HCT116 (cell line): Measurements from ENCODE around the gene CASK. TPM values are rescaled to one million over a fixed set of nuclear protein-coding genes. Genes with fewer than 3 reads are reported as not detected.

Experiments
- ATAC-seq: fragments of 200-7000 bp; cut with Tn5 transposase; 2 replicates; pipeline ENCODE4 v1.9.1; 2020; ENCODE audit warnings: mild to moderate bottlenecking, moderate library complexity
- BruUV-seq: library from RNA; stranded (reverse); fragments of 400-500 nt; replicated peaks from 2 replicates; lab custom pipeline; 2021; lab: Mats Ljungman, UMichigan
- CTCF ChIA-PET: fragments of 300-600 bp; sonication (Branson Sonifier 250); formaldehyde crosslinking; loops from one replicate; lab custom pipeline; 2021; ENCODE audit warnings: antibody characterized with exemption; lab: Charles Lee
- POLR2A ChIA-PET: fragments of 300-600, 350-600 bp; sonication (Branson Sonifier 250); formaldehyde crosslinking; loops from one replicate; lab custom pipeline; 2021; ENCODE audit warnings: antibody characterized with exemption; lab: Charles Lee
- RAD21 ChIA-PET, 2 experiments: fragments of 300-600 bp; sonication (Branson Sonifier 250); formaldehyde crosslinking; loops; one replicate each; lab custom pipeline; 2023; ENCODE audit warnings: low total read pairs in 2 of 2; ENCODE audit not compliant: uncharacterized antibody in 2 of 2, unreplicated experiment in 2 of 2, low non-redundant PET in 1 of 2; lab: Charles Lee
- DNase-seq: peaks from one replicate; pipeline ENCODE4 v3.0.0-alpha.2; 2010; ENCODE audit warnings: low read depth, low spot score
- H2AFZ ChIP-seq: fragments of 200-600 bp; shearing (Covaris generic), sonication (generic); 2 replicates; pipeline ENCODE4 v1.6.1; 2017; ENCODE audit warnings: low read depth, mixed run types, mixed read lengths, antibody characterized with exemption, low read length; ENCODE audit not compliant: poor library complexity, severe bottlenecking
- H3K27ac ChIP-seq: 2 replicates; pipeline ENCODE4 v1.5.1; 2012; ENCODE audit warnings: low read depth, low read length
- H3K27me3 ChIP-seq: fragments of 200-600 bp; sonication (generic); 2 replicates; pipeline ENCODE4 v1.6.1; 2016; ENCODE audit warnings: mixed run types, low read length, mixed read lengths; ENCODE audit not compliant: insufficient read depth
- H3K36me3 ChIP-seq, 2 experiments: fragments of 200-500 bp in 1 of 2; fragments of 200-600 bp in 1 of 2; sonication (Bioruptor generic) in 1 of 2; sonication (generic) in 1 of 2; 2 replicates each; pipeline versions ENCODE4 v1.5.1 to v1.6.1; 2014 to 2016; ENCODE audit warnings: low read length in 2 of 2, inconsistent platforms in 1 of 2, mixed read lengths in 1 of 2, mixed run types in 1 of 2; ENCODE audit not compliant: insufficient read depth in 2 of 2, control insufficient read depth in 1 of 2
- H3K4me1 ChIP-seq, 2 experiments: fragments of 200-600 bp in 1 of 2; sonication (generic) in 1 of 2; 2 replicates each; pipeline versions ENCODE4 v1.5.1 to v1.6.1; 2012 to 2017; ENCODE audit warnings: low read length in 2 of 2, inconsistent platforms in 1 of 2, mild to moderate bottlenecking in 1 of 2, mixed read lengths in 1 of 2, mixed run types in 1 of 2, moderate library complexity in 1 of 2; ENCODE audit not compliant: insufficient read depth in 2 of 2, control insufficient read depth in 1 of 2
- H3K4me2 ChIP-seq: fragments of 200-600 bp; sonication (generic); 2 replicates; pipeline ENCODE4 v1.6.1; 2017; ENCODE audit warnings: mixed run types, low read length, mixed read lengths
- H3K4me3 ChIP-seq, 2 experiments: fragments of 200-600 bp in 1 of 2; sonication (generic) in 1 of 2; replicated peaks in 1 of 2; 2 replicates each; pipeline ENCODE4 v1.5.1; 2011 to 2016; ENCODE audit warnings: low read length in 2 of 2, control low read depth in 1 of 2, low read depth in 1 of 2, mild to moderate bottlenecking in 1 of 2, mixed read lengths in 1 of 2, mixed run types in 1 of 2
- H3K79me2 ChIP-seq: fragments of 200-600 bp; sonication (generic); 2 replicates; pipeline ENCODE4 v1.6.1; 2017; ENCODE audit warnings: mild to moderate bottlenecking, mixed run types, low read length, moderate library complexity, mixed read lengths; ENCODE audit not compliant: insufficient read depth
- H3K9ac ChIP-seq: fragments of 200-600 bp; sonication (generic); 2 replicates; pipeline ENCODE4 v1.6.1; 2016; ENCODE audit warnings: low read length, mixed read lengths
- H3K9me2 ChIP-seq: fragments of 200-600 bp; sonication (generic), shearing (Covaris generic); 2 replicates; pipeline ENCODE4 v1.6.1; 2017; ENCODE audit warnings: mixed run types, mild to moderate bottlenecking, moderate library complexity; ENCODE audit not compliant: insufficient read depth
- H3K9me3 ChIP-seq, 2 experiments: fragments of 200-500 bp in 1 of 2; fragments of 200-600 bp in 1 of 2; sonication (Bioruptor generic) in 1 of 2; sonication (generic) in 1 of 2; 2 replicates each; pipeline ENCODE4 v1.6.1; 2014 to 2017; ENCODE audit warnings: low read length in 2 of 2, mixed read lengths in 2 of 2, inconsistent platforms in 1 of 2, low read depth in 1 of 2, mild to moderate bottlenecking in 1 of 2, mixed run types in 1 of 2, moderate library complexity in 1 of 2; ENCODE audit not compliant: control insufficient read depth in 1 of 2, insufficient read depth in 1 of 2
- H4K20me1 ChIP-seq: fragments of 200-600 bp; sonication (generic), shearing (Covaris generic); 2 replicates; pipeline ENCODE4 v1.6.1; 2017; ENCODE audit warnings: mixed run types, mild to moderate bottlenecking, moderate library complexity; ENCODE audit not compliant: insufficient read depth
- CBX3 ChIP-seq: IDR thresholded peaks from 2 replicates; pipeline ENCODE4 v1.6.1; 2012; ENCODE audit warnings: low read depth
- CEBPB ChIP-seq: IDR thresholded peaks from 2 replicates; pipeline ENCODE4 v1.6.1; 2012; ENCODE audit warnings: low read depth
- CTCF ChIP-seq, 3 experiments: fragments of 200-600 bp in 1 of 3; sonication (generic) in 1 of 3; IDR thresholded peaks in 2 of 3; conservative IDR thresholded peaks in 1 of 3; 2 replicates each; pipeline ENCODE4 v1.5.1; 2012 to 2017; ENCODE audit warnings: low read depth in 2 of 3, low read length in 2 of 3, antibody characterized with exemption in 1 of 3, borderline replicate concordance in 1 of 3, control low read depth in 1 of 3, mild to moderate bottlenecking in 1 of 3, mixed read lengths in 1 of 3, mixed run types in 1 of 3, moderate library complexity in 1 of 3; ENCODE audit not compliant: insufficient read depth in 1 of 3
- EZH2 ChIP-seq: fragments of 200-600 bp; sonication (generic); IDR thresholded peaks from 2 replicates; pipeline ENCODE4 v1.6.1; 2017; ENCODE audit warnings: antibody characterized with exemption, mixed run types
- FOSL1 ChIP-seq: IDR thresholded peaks from 2 replicates; pipeline ENCODE4 v1.6.1; 2012; ENCODE audit warnings: low read depth
- JUND ChIP-seq: IDR thresholded peaks from 2 replicates; pipeline ENCODE4 v1.6.1; 2012
- MAX ChIP-seq: IDR thresholded peaks from 2 replicates; pipeline ENCODE4 v1.6.1; 2012
- POLR2A ChIP-seq: IDR thresholded peaks from 2 replicates; pipeline ENCODE4 v1.7.0; 2011; ENCODE audit warnings: borderline replicate concordance; ENCODE audit not compliant: insufficient read depth, insufficient read length; ENCODE audit errors: extremely low read depth
- POLR2AphosphoS5 ChIP-seq: IDR thresholded peaks from 2 replicates; pipeline ENCODE4 v1.6.1; 2011; ENCODE audit warnings: mild to moderate bottlenecking, low read depth, low read length, moderate library complexity
- REST ChIP-seq: IDR thresholded peaks from 2 replicates; pipeline ENCODE4 v1.6.1; 2012; ENCODE audit warnings: low read depth
- SIN3A ChIP-seq: IDR thresholded peaks from 2 replicates; pipeline ENCODE4 v1.6.1; 2012; ENCODE audit warnings: low read depth
- TCF7L2 ChIP-seq: IDR thresholded peaks from 2 replicates; pipeline ENCODE4 v1.7.0; 2011; ENCODE audit warnings: borderline replicate concordance, inconsistent platforms; ENCODE audit not compliant: insufficient read depth, insufficient read length; ENCODE audit errors: extremely low read depth
- ZFX ChIP-seq: fragments of 450-650 bp; IDR thresholded peaks from 2 replicates; pipeline ENCODE4 v1.6.1; 2017
- ZNF274 ChIP-seq: fragments of 200-500 bp; sonication (Bioruptor generic); IDR thresholded peaks from 2 replicates; pipeline ENCODE4 v1.6.1; 2014; ENCODE audit warnings: mild to moderate bottlenecking, low read depth, low read length, inconsistent platforms
- intact Hi-C: fragments of 100-400 bp; cut with micrococcal nuclease; formaldehyde crosslinking; loops from 2 replicates; pipeline ENCODE4 v1.10.0; 2022
- total RNA-seq: library from RNA; stranded (reverse); gene quantifications from one replicate; pipeline ENCODE4 v1.2.1, GENCODE V29; 2021; ENCODE audit not compliant: unreplicated experiment

Gene CASK
- total RNA-seq, 1 experiment from 2014 or later: 39.0 TPM

- Histone ChIP-seq H3K79me2 (no peaks in the 10 kb centered on the region), H3K27me3 (no peaks in the 10 kb centered on the region), H3K4me3 (no peak overlapping the region), H3K36me3 (no peaks in the 10 kb centered on the region), H3K9ac (no peak overlapping the region), H3K4me2 (no peak overlapping the region), H3K9me2 (no peaks in the 10 kb centered on the region), H3K27ac (no peak overlapping the region), H3K4me1 (peaks cover 3 to 9% of the 10 kb centered on the region in 2 experiments; a peak in 2 of 4 replicates), H3K9me3 (no peaks in the 10 kb centered on the region), H4K20me1 (no peaks in the 10 kb centered on the region), H2AFZ (no peak overlapping the region)
- POLR2A ChIA-PET: no interaction called here
- ATAC-seq: no peak
- BruUV-seq: no TSS peak
- TF ChIP-seq TCF7L2 (no peak), SIN3A (no peak), CBX3 (no peak), JUND (no peak), ZNF274 (no peak)
- intact Hi-C loops: no loop called here
- CTCF ChIA-PET: no interaction called here
- RAD21 ChIA-PET: no interaction called here
- DNase-seq: no peak
Observed at GRCh38 chrX:41475591-41476241, 447.6 kb downstream of the CASK start.

- no peak overlapping the region for H3K9ac ChIP-seq
- intact Hi-C loops: no loop called here
- ATAC-seq (no peak), DNase-seq (no peak)
- H3K9me2 ChIP-seq: no peaks in the 10 kb centered on the region
- H3K4me1 ChIP-seq: peaks cover 3 to 9% of the 10 kb centered on the region in 2 experiments; a peak in 2 of 4 replicates
- CTCF ChIA-PET: no interaction called here
- H4K20me1 ChIP-seq: no peaks in the 10 kb centered on the region
- no peaks in the 10 kb centered on the region for H3K79me2 ChIP-seq
- H3K9me3 ChIP-seq: no peaks in the 10 kb centered on the region
- no peak overlapping the region for H2AFZ ChIP-seq
- H3K4me2 ChIP-seq: no peak overlapping the region
- no peak overlapping the region for H3K4me3 ChIP-seq
- no peak overlapping the region for H3K27ac ChIP-seq
- RAD21 ChIA-PET: no interaction called here
- no peaks in the 10 kb centered on the region for H3K36me3 ChIP-seq
- POLR2A ChIA-PET: no interaction called here
- no TSS peak for BruUV-seq
- no peaks in the 10 kb centered on the region for H3K27me3 ChIP-seq
- TF ChIP-seq ZFX (no peak), FOSL1 (no peak), EZH2 (no peak), MAX (no peak), SIN3A (no peak), POLR2A (no peak), CEBPB (no peak), CTCF (IDR thresholded peaks at IDR 0.05 in 2 of 3, conservative IDR thresholded peaks at IDR 0.05 in 1 of 3; ENCODE audit: borderline replicate concordance in 1 of 3, insufficient read depth in 1 of 3, low read depth in 2 of 3, low read length in 2 of 3) (no peak), POLR2AphosphoS5 (no peak), REST (no peak), ZNF274 (no peak)
Observed at GRCh38 chrX:41475191-41475590, 448.2 kb downstream of the CASK start.
